HG02642 (cell line): Measurements from ENCODE around the gene KIF26A.

ENCODE experiments used
- ATAC-seq: cut with Tn5 transposase; IDR thresholded peaks from one replicate; pipeline ENCODE4 v1.9.1; 2021; ENCODE audit warnings: mild to moderate bottlenecking; ENCODE audit not compliant: unreplicated experiment, poor library complexity

The KIF26A gene

GRCh38 chr14:104171895-104172294 is 33.5 kb downstream of the KIF26A start:
- ATAC-seq, result no peak

- no peak for ATAC-seq
Observed at GRCh38 chr14:104172349-104172748, 34.0 kb downstream of the KIF26A start.

- no peak for ATAC-seq
Observed at GRCh38 chr14:104172880-104173279, 34.5 kb downstream of the KIF26A start.

GRCh38 chr14:104174051-104174450 is 35.7 kb downstream of the KIF26A start:
- ATAC-seq, result no peak

- no peak for ATAC-seq
Observed at GRCh38 chr14:104175041-104175440, 36.7 kb downstream of the KIF26A start.

GRCh38 chr14:104175811-104176210 is 37.4 kb downstream of the KIF26A start:
- ATAC-seq, result no peak

- no peak for ATAC-seq
Observed at GRCh38 chr14:104176611-104177010, 38.2 kb downstream of the KIF26A start.

GRCh38 chr14:104177411-104177810 is 39.0 kb downstream of the KIF26A start:
- ATAC-seq, result no peak

GRCh38 chr14:104178279-104178678 is 39.9 kb downstream of the KIF26A start:
- ATAC-seq, result no peak

GRCh38 chr14:104179126-104179525 is 40.7 kb downstream of the KIF26A start:
- no peak for ATAC-seq

- ATAC-seq, result no peak
Observed at GRCh38 chr14:104179564-104180129, 41.3 kb downstream of the KIF26A start.

GRCh38 chr14:104180561-104181165 is 42.3 kb downstream of the KIF26A start:
- no peak for ATAC-seq

- no peak for ATAC-seq
Observed at GRCh38 chr14:104181761-104182530, 43.6 kb downstream of the KIF26A start.

- ATAC-seq, result no peak
Observed at GRCh38 chr14:104182857-104183425, 44.6 kb downstream of the KIF26A start.

GRCh38 chr14:104183796-104184195 is 45.4 kb downstream of the KIF26A start:
- ATAC-seq, result no peak

GRCh38 chr14:104184506-104184905 is 46.1 kb downstream of the KIF26A start:
- no peak for ATAC-seq

- ATAC-seq, result no peak
Observed at GRCh38 chr14:104184911-104185499, 46.6 kb downstream of the KIF26A start.

GRCh38 chr14:104185916-104186495 is 47.6 kb downstream of the KIF26A start:
- ATAC-seq, result no peak

GRCh38 chr14:104186575-104186974 is 48.2 kb downstream of the KIF26A start:
- no peak for ATAC-seq

GRCh38 chr14:104187121-104187889 is 48.9 kb downstream of the KIF26A start:
- ATAC-seq, result no peak
